Measurements from ENCODE around the gene SMTN. TPM values are rescaled to one million over a fixed set of nuclear protein-coding genes. Genes with fewer than 3 reads are reported as not detected.
A peak's percentile ranks its signal among the peaks of the same experiment; 100 is the strongest.

SMTN gene
- total and polyA plus RNA-seq, 9 of the 15 experiments (the other 6 are each of a cell fraction or from before 2014, with no cell fraction given) = 2.5 to 41.1 (median 16.1) TPM

DNA sequence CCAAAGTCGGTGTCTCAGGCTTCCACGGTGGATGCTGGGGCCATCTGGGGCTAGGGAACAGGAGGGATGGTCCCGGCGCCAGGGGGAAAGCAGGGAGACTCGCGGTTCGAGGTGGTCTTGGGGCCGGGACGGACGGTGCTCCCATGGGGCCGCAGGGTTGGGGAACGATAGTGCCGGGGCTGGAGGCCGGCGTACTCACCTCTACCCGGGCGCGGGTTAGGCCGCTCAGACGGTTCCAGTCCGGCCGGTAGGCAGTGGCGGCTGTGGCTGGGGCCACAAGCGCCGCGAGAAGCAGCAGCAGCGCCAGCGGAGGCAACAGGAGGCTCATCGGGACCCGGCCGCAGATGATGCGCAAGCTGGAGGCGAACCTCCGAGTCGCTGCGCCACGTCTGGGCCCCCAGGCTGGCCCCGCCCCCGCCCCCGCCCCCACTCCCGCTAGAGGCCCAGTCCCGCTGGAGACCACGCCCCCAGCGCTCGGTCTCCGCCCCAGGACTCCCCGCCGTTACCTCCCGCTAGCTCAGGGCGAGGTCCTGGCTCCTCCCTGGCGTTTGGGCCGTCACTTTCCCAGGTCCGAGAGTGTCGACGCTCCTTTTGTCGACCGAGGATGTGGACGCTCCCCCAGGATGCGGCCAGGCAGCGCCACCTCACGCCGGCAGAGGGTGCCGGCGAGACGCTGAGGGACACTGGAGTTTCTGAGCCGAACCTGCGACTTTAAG, 26.2 kb downstream of the SMTN start, which contains the start of gene SELENOM (continued):
- TF ChIP-seq L3MBTL2 (IDR thresholded peaks at IDR 0.05) (peak; percentile 47; the same call in 1 of the 2 replicates), SNIP1 (IDR thresholded peaks at IDR 0.05; ENCODE audit: low read depth) (no peak), SAFB2 (IDR thresholded peaks at IDR 0.05; ENCODE audit: borderline replicate concordance, low read depth, low read length, severe bottlenecking) (no peak), ZNF668 (CRISPR knock-in tag; IDR thresholded peaks at IDR 0.05) (no peak), NFYB (IDR thresholded peaks at IDR 0.05; ENCODE audit: extremely low read depth, insufficient read length) (no peak), ZNF695 (CRISPR knock-in tag; IDR thresholded peaks at IDR 0.05) (no peak), EWSR1 (IDR thresholded peaks at IDR 0.05; ENCODE audit: borderline replicate concordance, low read depth, partially characterized antibody) (no peak), KHSRP (IDR thresholded peaks at IDR 0.05) (no peak), TBL1XR1 (IDR thresholded peaks at IDR 0.05; ENCODE audit: low read length in 2 of 2) (no peak), SIN3B (IDR thresholded peaks at IDR 0.05; ENCODE audit: low read depth) (peak; percentile 63; the same call in 1 of the 2 replicates), PHB (CRISPR knock-in tag; IDR thresholded peaks at IDR 0.05) (no peak), ERF (CRISPR knock-in tag; IDR thresholded peaks at IDR 0.05) (no peak), NEUROD1 (IDR thresholded peaks at IDR 0.05; ENCODE audit: borderline replicate concordance, low read depth, low read length, partially characterized antibody) (peak; percentile 16), RBFOX2 (IDR thresholded peaks at IDR 0.05; ENCODE audit: low read depth, low read length) (peak; percentile 63), CC2D1A (IDR thresholded peaks at IDR 0.05) (0 out of 2 replicates have a peak, but pooled peaks have one; percentile 39), ZKSCAN8 (CRISPR knock-in tag; IDR thresholded peaks at IDR 0.05) (no peak), TARDBP (IDR thresholded peaks at IDR 0.05) (no peak), FOXJ3 (CRISPR knock-in tag; IDR thresholded peaks at IDR 0.05) (no peak), ARID1B (IDR thresholded peaks at IDR 0.05) (no peak; the same call in 1 of the 2 replicates)
- TF ChIP-seq, protein P1, sequence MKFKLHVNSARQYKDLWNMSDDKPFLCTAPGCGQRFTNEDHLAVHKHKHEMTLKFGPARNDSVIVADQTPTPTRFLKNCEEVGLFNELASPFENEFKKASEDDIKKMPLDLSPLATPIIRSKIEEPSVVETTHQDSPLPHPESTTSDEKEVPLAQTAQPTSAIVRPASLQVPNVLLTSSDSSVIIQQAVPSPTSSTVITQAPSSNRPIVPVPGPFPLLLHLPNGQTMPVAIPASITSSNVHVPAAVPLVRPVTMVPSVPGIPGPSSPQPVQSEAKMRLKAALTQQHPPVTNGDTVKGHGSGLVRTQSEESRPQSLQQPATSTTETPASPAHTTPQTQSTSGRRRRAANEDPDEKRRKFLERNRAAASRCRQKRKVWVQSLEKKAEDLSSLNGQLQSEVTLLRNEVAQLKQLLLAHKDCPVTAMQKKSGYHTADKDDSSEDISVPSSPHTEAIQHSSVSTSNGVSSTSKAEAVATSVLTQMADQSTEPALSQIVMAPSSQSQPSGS (CRISPR knock-in tag; IDR thresholded peaks at IDR 0.05) = no peak
- TF ChIP-seq, protein P2, sequence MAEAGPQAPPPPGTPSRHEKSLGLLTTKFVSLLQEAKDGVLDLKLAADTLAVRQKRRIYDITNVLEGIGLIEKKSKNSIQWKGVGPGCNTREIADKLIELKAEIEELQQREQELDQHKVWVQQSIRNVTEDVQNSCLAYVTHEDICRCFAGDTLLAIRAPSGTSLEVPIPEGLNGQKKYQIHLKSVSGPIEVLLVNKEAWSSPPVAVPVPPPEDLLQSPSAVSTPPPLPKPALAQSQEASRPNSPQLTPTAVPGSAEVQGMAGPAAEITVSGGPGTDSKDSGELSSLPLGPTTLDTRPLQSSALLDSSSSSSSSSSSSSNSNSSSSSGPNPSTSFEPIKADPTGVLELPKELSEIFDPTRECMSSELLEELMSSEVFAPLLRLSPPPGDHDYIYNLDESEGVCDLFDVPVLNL (CRISPR knock-in tag; IDR thresholded peaks at IDR 0.05; ENCODE audit: low read depth) = no peak
- TF ChIP-seq, protein P3, sequence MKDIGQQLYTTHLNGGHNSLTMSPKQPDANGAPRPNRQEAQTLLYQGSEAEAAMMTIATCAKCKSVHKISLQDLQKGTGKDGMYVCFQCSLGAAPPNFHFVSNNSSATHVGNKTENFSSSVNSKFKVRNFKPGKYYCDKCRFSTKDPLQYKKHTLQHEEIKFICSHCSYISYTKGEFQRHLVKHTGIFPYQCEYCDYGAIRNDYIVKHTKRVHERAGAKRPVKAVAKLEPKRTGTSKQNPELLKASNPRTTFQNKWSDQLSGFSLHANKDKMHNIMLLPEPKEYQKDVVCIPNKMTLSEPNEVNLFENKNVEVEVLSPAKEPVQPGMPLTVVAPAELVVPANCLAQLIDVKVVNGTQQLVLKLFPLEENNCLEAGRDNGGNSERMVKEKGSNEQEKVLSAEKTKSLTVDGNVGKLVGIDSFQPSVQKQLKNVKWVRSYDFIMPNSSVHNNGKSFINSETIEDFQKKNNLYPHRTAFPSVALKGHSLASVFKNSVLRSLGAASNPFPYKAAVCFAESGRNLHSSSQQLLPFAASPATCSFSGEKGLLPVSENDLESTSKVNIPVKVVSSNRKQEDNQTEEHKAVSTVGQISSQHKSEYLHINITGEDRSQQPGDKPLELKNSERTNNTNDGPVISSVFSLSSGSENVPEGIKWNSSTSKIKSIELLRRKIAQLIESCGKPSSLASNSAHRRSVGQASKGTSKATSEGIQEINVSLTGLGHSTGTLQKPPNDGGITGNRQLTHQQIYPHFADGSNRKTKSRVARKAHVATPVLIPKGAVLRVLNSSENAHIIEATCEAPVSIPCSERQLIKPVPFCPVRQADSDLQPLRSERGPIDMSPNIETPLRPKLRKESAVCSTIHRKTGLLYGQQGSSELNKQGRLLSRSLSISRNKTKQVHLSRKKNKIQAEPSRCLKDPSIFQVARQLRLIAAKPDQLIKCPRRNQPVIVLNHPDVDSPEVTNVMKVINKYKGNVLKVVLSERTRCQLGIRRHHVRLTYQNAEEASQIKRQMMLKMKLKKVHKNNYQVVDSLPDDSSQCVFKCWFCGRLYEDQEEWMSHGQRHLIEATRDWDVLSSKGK (CRISPR knock-in tag; IDR thresholded peaks at IDR 0.05) = no peak
- TF ChIP-seq, protein P4, sequence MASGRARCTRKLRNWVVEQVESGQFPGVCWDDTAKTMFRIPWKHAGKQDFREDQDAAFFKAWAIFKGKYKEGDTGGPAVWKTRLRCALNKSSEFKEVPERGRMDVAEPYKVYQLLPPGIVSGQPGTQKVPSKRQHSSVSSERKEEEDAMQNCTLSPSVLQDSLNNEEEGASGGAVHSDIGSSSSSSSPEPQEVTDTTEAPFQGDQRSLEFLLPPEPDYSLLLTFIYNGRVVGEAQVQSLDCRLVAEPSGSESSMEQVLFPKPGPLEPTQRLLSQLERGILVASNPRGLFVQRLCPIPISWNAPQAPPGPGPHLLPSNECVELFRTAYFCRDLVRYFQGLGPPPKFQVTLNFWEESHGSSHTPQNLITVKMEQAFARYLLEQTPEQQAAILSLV (tag; IDR thresholded peaks at IDR 0.05) = no peak

Data from K562 (cell line).